ENCODE measurements around the gene COA1. TPM values are rescaled to one million over a fixed set of nuclear protein-coding genes. Genes with fewer than 3 reads are reported as not detected.

COA1 gene
- polyA plus RNA-seq, 2 of the 4 experiments (the other 2 are of a cell fraction): 57.5 to 91.4 TPM

- H3K4me3 ChIP-seq: no peak overlapping the region
- H3K4me1 ChIP-seq: peaks cover 55% of the 10 kb centered on the region
- H3K4me2 ChIP-seq: peak overlapping the region; percentile 84
- peak overlapping the region; percentile 87 to 94 for H3K27ac ChIP-seq
- FAIRE-seq: no peak
- ATAC-seq: peak; percentile 65 to 67; a peak in 3 of 6 replicates
- TF ChIP-seq, protein P1, sequence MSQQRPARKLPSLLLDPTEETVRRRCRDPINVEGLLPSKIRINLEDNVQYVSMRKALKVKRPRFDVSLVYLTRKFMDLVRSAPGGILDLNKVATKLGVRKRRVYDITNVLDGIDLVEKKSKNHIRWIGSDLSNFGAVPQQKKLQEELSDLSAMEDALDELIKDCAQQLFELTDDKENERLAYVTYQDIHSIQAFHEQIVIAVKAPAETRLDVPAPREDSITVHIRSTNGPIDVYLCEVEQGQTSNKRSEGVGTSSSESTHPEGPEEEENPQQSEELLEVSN (IDR thresholded peaks at IDR 0.05; ENCODE audit: borderline replicate concordance, low read depth): no peak
- TF ChIP-seq RAD21 (conservative IDR thresholded peaks at IDR 0.05 in 1 of 2, IDR thresholded peaks at IDR 0.05 in 1 of 2) (0 out of 5 replicates have a peak, but pooled peaks of 1 of the 2 experiments have one; percentile 5), PBX3 (IDR thresholded peaks at IDR 0.05) (no peak), TFCP2L1 (CRISPR knock-in tag; IDR thresholded peaks at IDR 0.05) (no peak), PHF8 (IDR thresholded peaks at IDR 0.05; ENCODE audit: borderline replicate concordance, low read depth) (no peak), JUNB (IDR thresholded peaks at IDR 0.05) (peak; percentile 10; the same call in 1 of the 2 replicates)
- H3K9me3 ChIP-seq: no peaks in the 10 kb centered on the region
- DNase-seq (ENCODE audit: low read depth in 1 of 2, low spot score in 1 of 2): no peak
- CTCF ChIA-PET: no interaction called here
- POLR2A ChIA-PET: no interaction called here
Measured at GRCh38 chr7:43659549-43659896, 69.8 kb downstream of the COA1 start.

- peak; percentile 80 to 85 for ATAC-seq
- WGBS (ENCODE audit: missing lambda C conversion rate): 46% methylated on average over 7 of the region's 7 CpGs
- TF ChIP-seq EHF (CRISPR knock-in tag; IDR thresholded peaks at IDR 0.05) (no peak), CHD2 (IDR thresholded peaks at IDR 0.05; ENCODE audit: low read length, partially characterized antibody) (no peak), CEBPB (IDR thresholded peaks at IDR 0.05) (peak; percentile 27 to 46; a peak in 1 of 4 replicates), JUN (IDR thresholded peaks at IDR 0.05) (peak in 1 of 2 experiments; percentile 39; a peak in 1 of 5 replicates), GATA3 (IDR thresholded peaks at IDR 0.05; ENCODE audit: borderline replicate concordance) (peak; percentile 41; the same call in 1 of the 2 replicates), FOSL2 (IDR thresholded peaks at IDR 0.05) (peak; percentile 43; the same call in 1 of the 2 replicates), FOSL2 (CRISPR knock-in tag; IDR thresholded peaks at IDR 0.05) (peak; percentile 80), RAD21 (conservative IDR thresholded peaks at IDR 0.05 in 1 of 2, IDR thresholded peaks at IDR 0.05 in 1 of 2) (peak; percentile 14 to 26; a peak in 2 of 5 replicates), HOXB5 (CRISPR knock-in tag; IDR thresholded peaks at IDR 0.05) (no peak), JUNB (IDR thresholded peaks at IDR 0.05) (peak; percentile 77)
- TF ChIP-seq, protein P2, sequence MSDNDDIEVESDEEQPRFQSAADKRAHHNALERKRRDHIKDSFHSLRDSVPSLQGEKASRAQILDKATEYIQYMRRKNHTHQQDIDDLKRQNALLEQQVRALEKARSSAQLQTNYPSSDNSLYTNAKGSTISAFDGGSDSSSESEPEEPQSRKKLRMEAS (IDR thresholded peaks at IDR 0.05): peak; percentile 26; the same call in 1 of the 2 replicates
- Histone ChIP-seq H3K4me1 (peaks cover 56% of the 10 kb centered on the region), H3K9me3 (no peaks in the 10 kb centered on the region), H3K27ac (peak overlapping the region; percentile 87 to 94), H3K4me3 (0 out of 3 replicates have a peak overlapping the region, but pooled peaks have one; percentile 19), H3K4me2 (peak overlapping the region; percentile 84)
- peak; percentile 63 for FAIRE-seq
- DNase-seq (ENCODE audit: low read depth in 1 of 2, low spot score in 1 of 2): peak in 1 of 2 experiments; percentile 74
- CTCF ChIA-PET: no interaction called here
- POLR2A ChIA-PET: no interaction called here
Measured at GRCh38 chr7:43658718-43659548, 70.4 kb downstream of the COA1 start.

DNA sequence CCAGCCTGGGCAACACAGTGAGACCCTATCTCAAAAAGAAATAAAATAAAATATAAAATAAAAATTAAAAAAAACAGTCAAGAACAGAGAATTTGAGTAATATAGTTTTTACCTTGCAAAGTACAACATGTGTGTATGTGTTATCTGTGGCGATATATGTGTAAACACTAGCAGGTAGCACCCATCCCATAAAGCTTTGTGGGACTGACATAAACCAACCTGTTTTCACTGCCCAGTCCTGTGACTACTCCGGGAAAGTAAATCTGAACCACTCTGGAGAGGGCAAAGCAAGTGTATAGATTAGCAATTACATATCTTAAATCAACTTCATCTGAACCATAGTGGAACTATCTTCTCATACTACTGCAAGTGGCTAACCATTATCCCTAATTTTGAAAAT is 72.3 kb downstream of the COA1 start:
- ChIA-PET CTCF (interaction anchor here (2.0 to 2.2 kb wide), 2 partner anchors 43 to 75 kb away, joined by 6 to 8 read pairs; partner anchors contain the start of gene STK17A), POLR2A (no interaction called here)
- 94% methylated on average over 2 of the region's 2 CpGs for WGBS (ENCODE audit: missing lambda C conversion rate)
- H3K27ac ChIP-seq: peak overlapping the region; percentile 29 to 94; a peak in 4 of 6 replicates
- TF ChIP-seq, protein P3, sequence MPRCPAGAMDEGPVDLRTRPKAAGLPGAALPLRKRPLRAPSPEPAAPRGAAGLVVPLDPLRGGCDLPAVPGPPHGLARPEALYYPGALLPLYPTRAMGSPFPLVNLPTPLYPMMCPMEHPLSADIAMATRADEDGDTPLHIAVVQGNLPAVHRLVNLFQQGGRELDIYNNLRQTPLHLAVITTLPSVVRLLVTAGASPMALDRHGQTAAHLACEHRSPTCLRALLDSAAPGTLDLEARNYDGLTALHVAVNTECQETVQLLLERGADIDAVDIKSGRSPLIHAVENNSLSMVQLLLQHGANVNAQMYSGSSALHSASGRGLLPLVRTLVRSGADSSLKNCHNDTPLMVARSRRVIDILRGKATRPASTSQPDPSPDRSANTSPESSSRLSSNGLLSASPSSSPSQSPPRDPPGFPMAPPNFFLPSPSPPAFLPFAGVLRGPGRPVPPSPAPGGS (IDR thresholded peaks at IDR 0.05): no peak
- no peak for TF ChIP-seq CHD2 (IDR thresholded peaks at IDR 0.05; ENCODE audit: low read length, partially characterized antibody)
- no peak for TF ChIP-seq ZC3H11A (IDR thresholded peaks at IDR 0.05)
- no peak for TF ChIP-seq CHD4 (IDR thresholded peaks at IDR 0.05; ENCODE audit: borderline replicate concordance)
- TF ChIP-seq, protein P4, sequence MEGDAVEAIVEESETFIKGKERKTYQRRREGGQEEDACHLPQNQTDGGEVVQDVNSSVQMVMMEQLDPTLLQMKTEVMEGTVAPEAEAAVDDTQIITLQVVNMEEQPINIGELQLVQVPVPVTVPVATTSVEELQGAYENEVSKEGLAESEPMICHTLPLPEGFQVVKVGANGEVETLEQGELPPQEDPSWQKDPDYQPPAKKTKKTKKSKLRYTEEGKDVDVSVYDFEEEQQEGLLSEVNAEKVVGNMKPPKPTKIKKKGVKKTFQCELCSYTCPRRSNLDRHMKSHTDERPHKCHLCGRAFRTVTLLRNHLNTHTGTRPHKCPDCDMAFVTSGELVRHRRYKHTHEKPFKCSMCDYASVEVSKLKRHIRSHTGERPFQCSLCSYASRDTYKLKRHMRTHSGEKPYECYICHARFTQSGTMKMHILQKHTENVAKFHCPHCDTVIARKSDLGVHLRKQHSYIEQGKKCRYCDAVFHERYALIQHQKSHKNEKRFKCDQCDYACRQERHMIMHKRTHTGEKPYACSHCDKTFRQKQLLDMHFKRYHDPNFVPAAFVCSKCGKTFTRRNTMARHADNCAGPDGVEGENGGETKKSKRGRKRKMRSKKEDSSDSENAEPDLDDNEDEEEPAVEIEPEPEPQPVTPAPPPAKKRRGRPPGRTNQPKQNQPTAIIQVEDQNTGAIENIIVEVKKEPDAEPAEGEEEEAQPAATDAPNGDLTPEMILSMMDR (IDR thresholded peaks at IDR 0.05): no peak
- TF ChIP-seq NPAS2 (CRISPR knock-in tag; IDR thresholded peaks at IDR 0.05; ENCODE audit: borderline replicate concordance): no peak
- no peak for TF ChIP-seq TFCP2L1 (CRISPR knock-in tag; IDR thresholded peaks at IDR 0.05)
- TF ChIP-seq ZNF302 (CRISPR knock-in tag; IDR thresholded peaks at IDR 0.05): no peak
- TF ChIP-seq ZSCAN20 (CRISPR knock-in tag; IDR thresholded peaks at IDR 0.05): no peak
- no peak for TF ChIP-seq USF2 (IDR thresholded peaks at IDR 0.05)
- TF ChIP-seq HES2 (IDR thresholded peaks at IDR 0.05): no peak
- TF ChIP-seq BHLHE40 (IDR thresholded peaks at IDR 0.05; ENCODE audit: low read depth, low read length): no peak
- TF ChIP-seq CEBPB (IDR thresholded peaks at IDR 0.05): no peak
- TF ChIP-seq HEYL (CRISPR knock-in tag; IDR thresholded peaks at IDR 0.05): no peak
- H3K4me3 ChIP-seq: no peak overlapping the region
- DNase-seq (ENCODE audit: low read depth in 1 of 2, low spot score in 1 of 2) (no peak), FAIRE-seq (no peak), ATAC-seq (no peak)
- peak overlapping the region; percentile 18; the same call in 1 of the 3 replicates for H3K4me2 ChIP-seq
- H3K4me1 ChIP-seq: peaks cover 61% of the 10 kb centered on the region
- no peaks in the 10 kb centered on the region for H3K9me3 ChIP-seq

Measured in A549 (cell line).